Panc1 (cell line): ENCODE results near the gene BCL2L12.

Source experiments
- CTCF ChIP-seq: fragments of 450-650 bp; IDR thresholded peaks from 2 replicates; pipeline ENCODE4 v1.5.1; 2017; ENCODE audit warnings: mild to moderate bottlenecking
- POLR2AphosphoS5 ChIP-seq: IDR thresholded peaks from 2 replicates; pipeline ENCODE4 v1.6.1; 2012; ENCODE audit warnings: mild to moderate bottlenecking, low read depth, low read length, moderate library complexity
- REST ChIP-seq, 2 experiments: IDR thresholded peaks; 2 replicates each; pipeline ENCODE4 v1.6.1; 2011 to 2012; ENCODE audit warnings: low read depth in 2 of 2, control low read depth in 1 of 2, low read length in 1 of 2, mild to moderate bottlenecking in 1 of 2, moderate library complexity in 1 of 2; ENCODE audit not compliant: insufficient read depth in 1 of 2
- TCF7L2 ChIP-seq: IDR thresholded peaks from 2 replicates; pipeline ENCODE4 v1.6.1; 2011; ENCODE audit warnings: mild to moderate bottlenecking, low read depth, low read length, inconsistent platforms

GRCh38 chr19:49631610-49632192 lies 34.0 kb upstream of the BCL2L12 start:
- TF ChIP-seq CTCF (no peak), POLR2AphosphoS5 (no peak; the same call in 1 of the 2 replicates), REST (IDR thresholded peaks at IDR 0.05; ENCODE audit: insufficient read depth in 1 of 2, low read depth in 2 of 2, low read length in 1 of 2) (no peak), TCF7L2 (no peak)
